ENCODE data around the gene HS2ST1. TPM values are rescaled to one million over a fixed set of nuclear protein-coding genes. Genes with fewer than 3 reads are reported as not detected.

HS2ST1 gene
- total and polyA plus RNA-seq, 2 experiments from 2014 or later = 6.7 to 17.1 TPM

GRCh38 chr1:87115317-87115890 lies 201.0 kb downstream of the HS2ST1 start (continued):
- TF ChIP-seq ZNF462 (CRISPR knock-in tag; IDR thresholded peaks at IDR 0.05) (no peak), NANOG (IDR thresholded peaks at IDR 0.05; ENCODE audit: borderline replicate concordance) (no peak), ZNF114 (CRISPR knock-in tag; IDR thresholded peaks at IDR 0.05) (no peak), EZH2phosphoT487 (IDR thresholded peaks at IDR 0.05; ENCODE audit: unreplicated experiment) (no peak), JUNB (IDR thresholded peaks at IDR 0.05; ENCODE audit: unreplicated experiment) (no peak), POLR2AphosphoS5 (IDR thresholded peaks at IDR 0.05; ENCODE audit: low read depth) (no peak), EZH2 (IDR thresholded peaks at IDR 0.05; ENCODE audit: low read depth, unreplicated experiment) (no peak), STAT1 (IDR thresholded peaks at IDR 0.05; ENCODE audit: unreplicated experiment) (no peak)
- TF ChIP-seq, protein P1, sequence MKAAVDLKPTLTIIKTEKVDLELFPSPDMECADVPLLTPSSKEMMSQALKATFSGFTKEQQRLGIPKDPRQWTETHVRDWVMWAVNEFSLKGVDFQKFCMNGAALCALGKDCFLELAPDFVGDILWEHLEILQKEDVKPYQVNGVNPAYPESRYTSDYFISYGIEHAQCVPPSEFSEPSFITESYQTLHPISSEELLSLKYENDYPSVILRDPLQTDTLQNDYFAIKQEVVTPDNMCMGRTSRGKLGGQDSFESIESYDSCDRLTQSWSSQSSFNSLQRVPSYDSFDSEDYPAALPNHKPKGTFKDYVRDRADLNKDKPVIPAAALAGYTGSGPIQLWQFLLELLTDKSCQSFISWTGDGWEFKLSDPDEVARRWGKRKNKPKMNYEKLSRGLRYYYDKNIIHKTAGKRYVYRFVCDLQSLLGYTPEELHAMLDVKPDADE (IDR thresholded peaks at IDR 0.05) = no peak

DNA sequence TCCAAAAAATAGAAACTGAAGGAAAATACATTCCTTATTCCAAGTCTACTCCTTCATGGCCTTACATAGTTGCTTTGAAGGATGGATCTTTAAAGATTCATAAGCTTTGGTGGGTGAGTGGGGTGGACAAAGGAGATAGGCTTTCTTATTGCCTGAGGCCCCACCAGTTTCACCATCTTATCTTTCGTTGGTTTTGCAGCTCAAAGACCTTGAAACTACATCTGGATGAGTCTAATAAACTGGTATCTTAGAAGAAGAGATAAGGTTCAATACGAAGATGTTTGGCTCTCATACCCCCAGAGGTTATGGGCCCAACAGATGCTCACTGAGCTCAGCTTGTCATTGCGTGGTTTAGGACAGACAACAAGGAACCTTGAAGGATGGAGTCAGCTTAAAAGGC lies 201.5 kb downstream of the HS2ST1 start:
- Mint-ChIP-seq H3K27me3 (ENCODE audit: insufficient read depth, low read depth, poor library complexity) (peaks cover 9% of the 10 kb centered on the region), H3K4me1 (peaks cover 17% of the 10 kb centered on the region), H3K27ac (no peak overlapping the region), H3K4me3 (no peak overlapping the region), H3K36me3 (ENCODE audit: low read depth) (no peaks in the 10 kb centered on the region; the same call in 2 of the 3 replicates), H3K9me3 (no peaks in the 10 kb centered on the region)
- Histone ChIP-seq H3K36me3 (ENCODE audit: insufficient read depth) (no peaks in the 10 kb centered on the region), H3F3A (replicated peaks; ENCODE audit: low read depth) (no peaks in the 10 kb centered on the region; the same call in 1 of the 2 replicates), H3K4me2 (no peak overlapping the region), H3K4me3 (no peak overlapping the region), H4K20me1 (replicated peaks; ENCODE audit: insufficient read depth) (no peaks in the 10 kb centered on the region), H3K27ac (ENCODE audit: low read depth) (no peak overlapping the region), H2AFZ (no peak overlapping the region), H3K9me2 (ENCODE audit: insufficient read depth) (peaks cover 1% of the 10 kb centered on the region; the same call in 1 of the 2 replicates), H3K27me3 (ENCODE audit: insufficient read depth) (no peaks in the 10 kb centered on the region), H3K79me2 (replicated peaks; ENCODE audit: insufficient read depth) (no peaks in the 10 kb centered on the region), H3K4me1 (ENCODE audit: insufficient read depth) (peaks cover 11% of the 10 kb centered on the region)
- ATAC-seq (no peak), DNase-seq (ENCODE audit: low spot score) (no peak)
- TF ChIP-seq, protein P2, sequence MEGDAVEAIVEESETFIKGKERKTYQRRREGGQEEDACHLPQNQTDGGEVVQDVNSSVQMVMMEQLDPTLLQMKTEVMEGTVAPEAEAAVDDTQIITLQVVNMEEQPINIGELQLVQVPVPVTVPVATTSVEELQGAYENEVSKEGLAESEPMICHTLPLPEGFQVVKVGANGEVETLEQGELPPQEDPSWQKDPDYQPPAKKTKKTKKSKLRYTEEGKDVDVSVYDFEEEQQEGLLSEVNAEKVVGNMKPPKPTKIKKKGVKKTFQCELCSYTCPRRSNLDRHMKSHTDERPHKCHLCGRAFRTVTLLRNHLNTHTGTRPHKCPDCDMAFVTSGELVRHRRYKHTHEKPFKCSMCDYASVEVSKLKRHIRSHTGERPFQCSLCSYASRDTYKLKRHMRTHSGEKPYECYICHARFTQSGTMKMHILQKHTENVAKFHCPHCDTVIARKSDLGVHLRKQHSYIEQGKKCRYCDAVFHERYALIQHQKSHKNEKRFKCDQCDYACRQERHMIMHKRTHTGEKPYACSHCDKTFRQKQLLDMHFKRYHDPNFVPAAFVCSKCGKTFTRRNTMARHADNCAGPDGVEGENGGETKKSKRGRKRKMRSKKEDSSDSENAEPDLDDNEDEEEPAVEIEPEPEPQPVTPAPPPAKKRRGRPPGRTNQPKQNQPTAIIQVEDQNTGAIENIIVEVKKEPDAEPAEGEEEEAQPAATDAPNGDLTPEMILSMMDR (conservative IDR thresholded peaks at IDR 0.05; ENCODE audit: low read depth in 2 of 2) = no peak
- no peak for TF ChIP-seq REST (IDR thresholded peaks at IDR 0.05; ENCODE audit: unreplicated experiment)
- no peak for TF ChIP-seq EZH2phosphoT487 (IDR thresholded peaks at IDR 0.05; ENCODE audit: unreplicated experiment)
- TF ChIP-seq, protein P1 (IDR thresholded peaks at IDR 0.05) = no peak
